ENCODE measurements around the gene CDON.

CDON gene

DNA sequence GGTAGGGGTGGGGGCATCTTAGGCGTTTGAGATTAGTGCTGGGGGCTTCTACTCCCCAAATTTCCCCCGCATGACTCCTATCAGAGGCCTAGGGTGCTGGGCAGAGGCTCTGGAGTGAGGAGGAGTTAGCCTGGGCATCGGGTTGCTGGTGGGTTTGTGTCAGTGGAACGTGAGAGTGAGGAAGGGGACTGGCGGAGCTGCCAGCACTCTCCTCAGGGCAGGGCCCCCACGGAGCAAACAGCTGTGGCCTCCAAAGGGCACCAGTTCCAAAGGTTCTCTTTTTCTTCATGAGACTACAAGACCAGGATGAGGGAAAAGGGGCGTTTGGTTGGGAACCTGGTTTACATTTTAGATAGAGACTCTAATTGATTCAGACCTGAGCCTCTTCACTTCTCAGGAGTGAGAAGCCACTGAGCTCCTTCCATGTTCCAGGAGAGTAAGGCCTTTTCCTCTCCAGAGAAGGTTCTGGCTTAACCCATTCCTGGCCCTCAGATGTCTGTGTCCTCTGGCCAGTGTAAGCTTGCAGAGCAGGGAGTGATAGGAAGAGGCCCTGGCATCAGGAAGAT is 35.6 kb upstream of the CDON start:
- no peak for TF ChIP-seq CTCF (conservative IDR thresholded peaks at IDR 0.05; ENCODE audit: low read depth, low read length)
- DNase-seq (ENCODE audit: low read depth) = no peak
- no peak overlapping the region for H3K4me3 ChIP-seq (ENCODE audit: low read length)

GRCh38 chr11:126095745-126096144 is 33.1 kb upstream of the CDON start:
- no peak for TF ChIP-seq CTCF (conservative IDR thresholded peaks at IDR 0.05; ENCODE audit: low read depth, low read length)
- no peak for DNase-seq (ENCODE audit: low read depth)
- no peak overlapping the region for H3K4me3 ChIP-seq (ENCODE audit: low read length)

GRCh38 chr11:126090452-126090851 is 27.8 kb upstream of the CDON start:
- no peak for TF ChIP-seq CTCF (conservative IDR thresholded peaks at IDR 0.05; ENCODE audit: low read depth, low read length)
- no peak for DNase-seq (ENCODE audit: low read depth)
- no peak overlapping the region for H3K4me3 ChIP-seq (ENCODE audit: low read length)

- no peak for TF ChIP-seq CTCF (conservative IDR thresholded peaks at IDR 0.05; ENCODE audit: low read depth, low read length)
- H3K4me3 ChIP-seq (ENCODE audit: low read length) = no peak overlapping the region
- no peak for DNase-seq (ENCODE audit: low read depth)
Observed at GRCh38 chr11:126088999-126089398, 26.3 kb upstream of the CDON start.

DNA sequence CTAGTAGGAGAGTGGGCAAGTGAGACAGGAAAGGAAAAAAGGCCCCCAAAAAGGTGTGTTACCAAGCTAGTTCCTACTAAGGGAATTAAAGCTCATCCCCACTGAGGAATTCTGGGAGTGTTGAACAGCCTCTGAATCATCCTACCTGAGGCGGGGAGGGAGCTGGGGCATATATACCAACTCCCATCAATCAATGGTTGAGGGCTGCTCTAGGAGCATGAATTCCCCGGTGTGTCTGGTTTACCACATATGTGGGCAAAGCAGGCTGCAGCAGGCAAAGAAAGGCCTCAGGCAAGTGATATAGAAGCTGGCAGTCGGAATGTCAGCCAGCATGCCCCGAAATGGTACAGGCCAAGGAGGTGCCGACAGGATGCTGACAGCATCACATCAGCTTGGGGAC is 23.6 kb upstream of the CDON start:
- no peak for TF ChIP-seq CTCF (conservative IDR thresholded peaks at IDR 0.05; ENCODE audit: low read depth, low read length)
- H3K4me3 ChIP-seq (ENCODE audit: low read length) = no peak overlapping the region
- no peak for DNase-seq (ENCODE audit: low read depth)

DNA sequence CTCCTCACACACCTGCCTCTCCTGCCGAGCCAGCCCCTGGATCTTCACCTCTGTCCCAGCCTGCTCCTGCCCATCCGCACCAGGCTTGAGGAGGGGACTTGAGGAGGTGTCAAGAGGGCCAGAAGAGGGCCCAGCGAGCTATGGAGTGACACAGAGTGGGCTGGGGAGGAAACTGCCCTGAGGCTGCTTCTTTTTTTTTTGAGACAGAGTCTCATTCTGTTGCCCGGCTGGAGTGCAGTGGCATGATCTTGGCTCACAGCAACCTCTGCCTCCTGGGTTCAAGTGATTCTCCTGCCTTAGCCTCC is 21.9 kb upstream of the CDON start:
- TF ChIP-seq CTCF (conservative IDR thresholded peaks at IDR 0.05; ENCODE audit: low read depth, low read length) = no peak
- DNase-seq (ENCODE audit: low read depth) = no peak
- no peak overlapping the region for H3K4me3 ChIP-seq (ENCODE audit: low read length)

DNA sequence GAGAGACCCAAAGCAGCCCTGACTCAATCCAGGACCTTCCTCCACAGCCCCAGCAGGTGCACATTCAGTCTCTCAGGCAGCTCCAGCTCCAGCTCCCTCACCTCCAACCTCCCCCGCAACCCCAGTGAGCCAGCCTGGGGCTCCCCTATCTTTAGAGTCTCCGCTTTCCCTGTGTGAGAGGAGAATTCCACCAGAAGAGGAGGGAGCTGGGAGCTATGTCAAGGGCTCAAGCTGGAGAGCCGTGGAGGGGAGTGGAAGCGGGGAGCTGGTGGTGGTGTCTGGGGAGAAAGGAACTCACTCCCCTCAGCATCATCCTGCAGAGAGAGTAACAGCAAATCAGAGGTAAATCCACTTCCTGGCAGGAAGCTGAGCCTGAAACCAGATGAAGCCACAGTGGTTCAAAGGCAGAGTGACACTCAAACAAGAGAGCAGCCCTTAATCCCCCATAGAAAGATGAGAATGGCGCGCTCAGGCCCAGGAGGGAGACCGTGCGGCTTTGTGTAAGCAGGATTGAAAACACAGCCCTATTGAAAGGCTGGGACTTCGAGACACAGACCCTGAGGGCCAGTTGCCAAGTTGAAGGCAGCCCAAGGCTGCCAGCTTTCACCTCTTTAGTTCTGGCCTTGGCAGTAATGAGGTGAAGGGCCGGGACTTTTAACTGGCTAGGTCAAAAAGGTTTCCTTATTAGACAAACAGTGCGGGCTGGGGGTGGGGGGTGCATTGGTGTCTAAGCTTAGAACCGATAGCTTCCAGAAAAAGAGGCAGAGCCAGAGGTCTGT is 21.4 kb upstream of the CDON start:
- no peak overlapping the region for H3K4me3 ChIP-seq (ENCODE audit: low read length)
- DNase-seq (ENCODE audit: low read depth) = no peak
- TF ChIP-seq CTCF (conservative IDR thresholded peaks at IDR 0.05; ENCODE audit: low read depth, low read length) = no peak
